Cerebellar cortex (tissue), 1 donor: ENCODE data around the gene WDR27.
"Not testable (repeated sequence)": the region's sequence is repeated elsewhere in the genome, so short reads cannot be mapped to it uniquely, and the experiment has no call there.

Source experiments
- DNase-seq: peaks from one replicate; pipeline ENCODE4 v3.0.0-alpha.2; 2015; ENCODE audit warnings: low spot score

The WDR27 gene

DNA sequence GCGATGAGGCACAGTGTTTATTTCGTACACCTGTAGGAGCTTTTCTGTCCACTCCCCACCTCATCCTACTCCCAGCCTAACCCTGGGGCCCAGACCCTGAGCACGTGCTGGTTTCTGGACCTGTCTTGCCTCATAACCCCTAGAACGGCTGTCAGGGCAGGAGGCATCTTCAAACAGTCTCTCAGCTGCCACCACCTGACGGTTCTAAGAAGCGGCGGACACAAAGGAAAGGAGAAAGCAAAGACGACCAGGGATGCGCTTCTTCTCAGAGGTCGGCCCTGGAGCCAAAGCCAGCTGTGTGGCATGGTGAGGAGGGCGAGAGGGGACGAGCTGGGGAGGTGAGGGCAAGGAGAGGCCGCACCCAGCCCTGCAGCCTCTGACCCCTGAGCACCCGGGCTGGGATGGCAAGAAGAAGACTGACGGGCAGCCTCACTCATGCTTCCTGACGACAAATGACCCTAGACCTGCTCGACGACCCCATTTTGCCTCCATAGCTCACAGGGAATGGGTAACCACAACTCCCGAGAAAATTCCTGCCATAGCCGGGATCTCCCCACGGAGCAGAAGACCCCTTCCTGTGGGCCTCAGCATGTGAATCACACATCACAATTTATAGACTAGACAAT, 62.1 kb downstream of the WDR27 start:
- no peak for DNase-seq

DNA sequence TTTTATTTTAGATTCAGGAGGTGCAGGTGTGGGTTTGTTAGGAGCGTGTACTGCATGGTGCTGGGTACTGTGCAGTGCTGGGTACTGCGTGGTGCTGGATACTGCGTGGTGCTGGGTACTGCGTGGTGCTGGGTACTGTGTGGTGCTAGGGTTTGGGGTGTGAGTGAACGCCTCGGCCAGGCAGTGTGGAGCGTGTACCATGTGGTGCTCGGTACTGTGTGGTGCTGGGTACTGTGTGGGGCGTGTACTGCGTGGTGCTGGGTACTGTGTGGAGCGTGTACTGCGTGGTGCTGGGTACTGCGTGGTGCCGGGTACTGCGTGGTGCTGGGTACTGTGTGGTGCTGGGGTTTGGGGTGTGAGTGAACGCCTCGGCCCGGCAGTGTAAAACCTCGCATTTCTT, 62.9 kb downstream of the WDR27 start:
- no peak for DNase-seq

DNA sequence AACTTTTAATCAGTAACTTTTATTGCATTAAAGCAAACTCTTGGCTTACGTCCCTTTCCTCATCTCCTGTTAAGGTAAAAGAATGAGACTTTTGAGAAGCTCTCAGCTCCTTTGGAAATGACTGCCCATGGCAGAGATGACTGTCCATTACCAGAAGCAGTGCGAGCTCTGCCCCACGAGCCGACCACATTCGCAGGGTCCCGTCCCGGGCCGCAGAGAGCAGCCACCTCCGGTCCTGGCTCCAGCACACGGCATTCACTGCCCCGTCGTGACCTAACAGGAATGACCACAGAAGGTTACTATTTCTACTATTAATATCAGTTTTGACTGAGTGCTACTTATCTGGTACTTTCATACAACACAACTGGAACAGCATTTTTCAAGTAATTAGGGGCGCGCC, 63.4 kb downstream of the WDR27 start:
- no peak for DNase-seq

DNA sequence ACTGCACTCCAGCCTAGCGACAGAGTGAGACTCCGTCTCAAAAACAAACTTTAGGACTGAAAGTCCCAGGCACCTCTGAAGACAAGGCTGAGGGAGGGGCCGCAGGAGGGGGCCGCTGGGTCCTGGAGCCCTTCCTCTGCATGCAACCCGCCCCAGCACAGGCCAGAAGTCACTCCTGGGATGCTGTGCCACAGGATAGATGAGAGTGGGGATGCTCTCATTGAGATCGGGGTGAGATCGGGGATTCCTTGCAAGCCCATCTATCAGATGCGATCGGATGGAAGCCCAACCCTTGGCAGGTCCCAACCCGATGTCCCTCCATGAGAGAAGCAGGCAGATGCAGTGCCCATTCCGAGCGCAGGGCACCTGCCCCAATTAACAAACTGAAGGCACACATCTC, 66.5 kb downstream of the WDR27 start:
- DNase-seq = no peak

DNA sequence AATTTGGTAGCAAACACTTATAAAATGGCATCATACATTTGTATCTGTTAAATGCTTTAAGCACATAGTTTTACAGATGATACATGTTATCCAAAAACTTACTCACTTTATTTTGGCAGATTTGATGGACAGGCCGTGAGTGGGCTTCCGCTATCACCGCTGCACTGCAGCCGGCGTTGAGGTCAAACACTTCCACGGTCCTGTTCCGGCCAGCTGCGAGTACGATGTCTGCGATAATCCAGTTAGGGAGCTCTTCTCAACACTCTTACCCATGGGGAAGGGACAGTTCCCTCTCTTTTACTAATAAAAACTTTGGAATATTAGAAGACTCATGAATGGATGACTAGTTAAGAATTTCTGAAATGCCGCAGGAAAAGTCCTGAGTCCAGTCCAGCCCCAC, 69.0 kb downstream of the WDR27 start:
- no peak for DNase-seq

DNA sequence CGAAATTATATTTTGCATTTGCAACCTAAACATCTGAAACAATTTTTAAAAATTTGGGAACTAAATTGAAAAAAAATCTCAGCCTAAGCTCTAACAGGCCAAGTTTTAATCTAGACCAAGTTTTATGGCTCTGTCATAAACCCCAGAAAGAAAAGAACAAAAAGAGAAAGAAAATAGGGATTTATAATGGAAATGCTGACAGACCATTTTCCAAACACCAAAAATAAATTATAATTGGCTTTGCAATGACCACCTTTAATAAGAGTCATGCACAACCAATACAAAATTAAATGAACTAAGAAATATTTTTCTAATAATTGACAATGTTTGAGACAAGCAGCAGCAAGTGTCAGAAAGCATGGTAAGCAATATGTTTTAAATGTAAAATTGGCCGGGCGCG, 72.6 kb downstream of the WDR27 start:
- no peak for DNase-seq

DNA sequence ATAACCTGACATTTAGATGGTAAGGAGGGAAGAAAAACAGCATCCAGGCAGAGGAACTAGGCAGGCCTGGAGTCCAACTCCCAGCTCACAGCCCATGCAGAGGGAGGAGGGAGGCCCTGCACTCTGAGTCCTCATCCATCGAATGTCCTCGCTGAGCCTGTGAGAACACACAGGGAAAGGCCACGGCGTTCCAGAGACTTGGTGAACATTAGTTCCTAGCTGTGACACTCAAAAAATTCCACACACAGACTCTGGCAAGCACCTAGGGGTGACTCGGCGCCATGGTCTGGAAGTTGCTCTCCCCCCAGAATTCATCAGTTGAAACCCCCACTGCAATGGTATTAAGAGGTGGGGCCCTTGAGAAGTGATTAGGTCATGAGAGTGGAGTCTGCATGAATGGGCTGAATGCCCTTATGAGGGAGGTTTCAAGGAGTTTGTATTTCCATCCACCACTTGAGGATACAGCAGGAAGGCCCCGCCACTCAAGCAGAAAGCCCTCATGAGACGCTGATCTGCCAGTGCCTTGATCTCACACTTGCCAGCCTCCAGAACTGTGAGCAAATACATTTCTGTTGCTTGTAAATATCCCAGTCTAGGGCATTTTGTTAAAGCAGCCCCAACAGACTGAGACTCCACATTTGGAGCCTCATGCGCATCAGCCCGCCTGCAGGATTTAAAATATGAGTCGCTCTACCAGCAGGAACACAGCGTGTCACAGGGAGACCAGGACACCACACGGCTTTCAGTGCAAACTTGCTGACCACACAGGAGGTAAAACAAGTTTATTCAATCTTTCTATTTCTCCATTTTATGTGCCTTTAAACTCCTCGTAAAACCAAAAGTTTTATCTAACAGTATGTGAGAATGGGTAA, 73.9 kb downstream of the WDR27 start:
- no peak for DNase-seq

DNA sequence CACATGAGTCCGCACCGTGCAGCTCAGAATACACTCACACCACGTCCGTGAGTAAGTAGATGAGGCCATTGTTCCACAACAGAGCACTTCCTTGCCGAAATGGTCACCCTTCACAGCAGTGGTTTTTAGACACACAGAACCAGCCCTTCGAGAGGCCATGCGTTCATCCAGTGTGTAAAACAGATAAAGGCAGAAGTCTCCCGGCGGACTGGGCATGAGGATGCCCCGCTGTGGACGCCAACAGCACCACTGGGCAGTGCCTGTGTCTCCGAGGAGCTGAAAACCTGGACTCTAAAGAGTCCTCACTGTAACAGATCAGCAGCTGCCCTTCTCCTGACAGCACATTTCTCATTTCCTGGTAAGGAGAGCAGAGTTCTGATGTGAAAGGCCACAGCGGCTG, 75.2 kb downstream of the WDR27 start:
- no peak for DNase-seq

DNA sequence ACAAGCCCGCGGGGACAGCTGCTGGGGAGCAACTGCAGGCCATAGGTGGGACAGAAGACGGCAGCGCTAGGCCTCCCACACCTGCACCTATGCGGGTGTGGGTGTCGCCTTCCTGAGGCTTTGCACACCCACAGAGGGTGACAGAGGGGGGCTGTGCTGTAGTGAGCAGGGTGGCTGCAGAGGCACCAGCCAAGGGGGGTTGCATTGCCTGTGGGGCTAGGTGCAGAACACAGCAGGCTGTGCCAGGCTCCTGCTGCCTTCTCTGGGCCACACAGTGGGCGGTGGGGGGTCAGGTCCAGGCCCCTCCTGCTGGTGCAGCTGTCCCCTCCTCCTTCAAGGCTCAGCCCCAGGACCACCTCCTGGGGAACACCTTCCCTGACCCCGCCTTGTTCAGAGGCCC, 75.7 kb downstream of the WDR27 start:
- DNase-seq = no peak

DNA sequence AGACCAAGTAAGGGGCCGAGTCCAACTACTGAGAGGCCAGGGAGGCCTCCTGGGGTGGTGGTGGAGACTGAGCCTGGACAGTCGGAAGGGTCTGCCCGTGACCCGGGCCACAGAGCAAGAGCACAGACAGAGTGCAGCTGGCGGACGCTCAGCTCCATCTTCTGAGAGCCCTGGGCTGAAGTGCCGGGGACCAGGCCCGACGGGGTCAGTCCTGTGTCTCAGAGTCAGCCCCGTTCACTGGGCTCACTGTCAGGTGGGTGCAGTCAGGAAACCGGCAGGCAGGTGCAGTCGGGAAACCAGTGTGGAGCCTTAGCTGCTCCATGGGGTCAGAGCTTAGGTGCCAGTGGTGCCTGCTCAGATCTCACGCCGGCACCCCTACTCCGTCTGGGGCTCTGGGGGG, 76.5 kb downstream of the WDR27 start:
- DNase-seq = no peak

DNA sequence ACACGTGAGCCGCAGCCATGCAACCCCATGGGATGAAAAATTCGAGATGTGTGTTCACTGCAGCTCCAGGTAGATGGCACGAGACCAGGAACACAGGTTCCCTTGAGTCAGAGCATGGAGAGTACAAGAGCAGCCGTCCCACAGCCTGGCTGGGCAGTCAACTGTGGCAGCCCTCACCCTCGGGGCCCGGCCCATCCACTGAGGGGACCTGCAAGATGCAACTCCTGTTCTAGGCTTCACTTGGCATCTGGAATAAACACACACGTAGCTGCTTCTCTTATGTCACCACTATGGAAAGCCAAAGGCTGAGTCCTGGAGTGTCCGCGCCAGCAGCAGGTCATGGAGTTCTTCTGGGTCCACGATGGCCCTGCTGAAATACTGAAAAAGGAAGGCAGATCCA, 77.0 kb downstream of the WDR27 start:
- DNase-seq = no peak

DNA sequence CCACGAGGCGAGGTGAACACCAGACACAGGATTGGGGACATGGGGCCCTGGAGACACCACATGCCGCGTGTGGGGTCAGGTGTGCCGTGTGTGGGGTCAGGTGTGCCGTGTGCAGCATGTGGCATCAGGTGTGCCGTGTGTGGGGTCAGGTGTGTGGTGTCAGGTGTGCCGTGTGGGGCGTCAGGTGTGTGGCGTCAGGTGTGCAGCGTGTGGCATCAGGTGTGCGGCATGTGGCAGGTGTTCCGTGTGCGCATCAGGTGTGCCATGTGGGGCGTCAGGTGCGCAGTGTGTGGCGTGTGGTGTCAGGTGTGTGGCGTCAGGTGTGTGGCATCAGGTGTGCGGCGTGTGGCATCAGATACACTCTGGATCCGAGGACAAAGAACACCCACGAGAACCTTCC, 77.9 kb downstream of the WDR27 start:
- no peak for DNase-seq

DNA sequence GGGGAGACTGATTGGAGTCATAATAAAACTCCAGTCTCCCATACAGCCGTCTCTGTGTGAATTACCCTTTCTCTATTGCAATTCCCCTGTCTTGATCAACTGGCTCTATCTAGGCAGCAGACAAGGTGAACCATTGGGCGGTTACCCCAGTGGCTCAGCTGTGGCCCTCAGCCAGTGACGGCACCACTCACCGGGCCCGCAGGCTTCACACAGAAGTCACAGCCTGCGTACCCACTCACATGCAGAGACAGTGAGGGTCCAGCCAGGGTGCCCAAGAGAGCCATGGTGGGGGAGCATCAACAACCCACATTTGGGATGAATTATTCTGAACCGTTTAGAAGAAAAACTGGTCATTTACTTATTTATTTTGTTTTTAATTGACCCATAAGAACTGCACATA, 78.5 kb downstream of the WDR27 start:
- DNase-seq = no peak

DNA sequence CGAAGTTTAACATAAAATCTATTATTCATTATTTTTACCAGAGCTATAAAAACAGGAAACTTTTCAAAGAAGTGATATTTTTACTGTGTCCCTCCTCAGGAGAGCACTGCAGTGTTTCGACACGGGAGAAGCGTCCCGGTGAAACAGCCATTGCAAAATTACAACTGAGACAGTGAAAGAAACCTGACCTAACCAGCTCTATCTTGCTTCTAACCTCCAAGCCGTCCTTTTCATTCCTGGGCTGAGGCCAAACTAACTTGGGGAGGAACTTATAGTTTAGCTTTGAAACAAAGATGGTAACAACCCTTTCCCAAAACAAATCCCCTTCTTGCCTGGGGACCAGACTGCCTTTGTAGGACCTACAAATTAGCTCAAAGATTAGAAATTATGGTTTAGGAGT, 79.2 kb downstream of the WDR27 start:
- DNase-seq = no peak

DNA sequence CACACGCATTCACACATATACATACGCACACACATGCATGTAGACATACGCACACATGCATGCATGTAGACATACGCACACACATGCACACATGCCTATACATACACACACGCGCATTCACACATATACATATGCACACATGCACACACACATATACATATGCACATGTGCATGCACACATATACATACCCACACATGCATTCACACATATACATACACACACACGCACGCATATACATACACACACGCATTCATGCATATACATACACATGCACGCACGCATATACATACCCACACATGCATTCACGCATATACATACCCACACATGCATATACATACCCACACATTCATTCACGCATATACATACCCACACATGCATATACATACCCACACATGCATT, 80.5 kb downstream of the WDR27 start:
- DNase-seq = no peak

DNA sequence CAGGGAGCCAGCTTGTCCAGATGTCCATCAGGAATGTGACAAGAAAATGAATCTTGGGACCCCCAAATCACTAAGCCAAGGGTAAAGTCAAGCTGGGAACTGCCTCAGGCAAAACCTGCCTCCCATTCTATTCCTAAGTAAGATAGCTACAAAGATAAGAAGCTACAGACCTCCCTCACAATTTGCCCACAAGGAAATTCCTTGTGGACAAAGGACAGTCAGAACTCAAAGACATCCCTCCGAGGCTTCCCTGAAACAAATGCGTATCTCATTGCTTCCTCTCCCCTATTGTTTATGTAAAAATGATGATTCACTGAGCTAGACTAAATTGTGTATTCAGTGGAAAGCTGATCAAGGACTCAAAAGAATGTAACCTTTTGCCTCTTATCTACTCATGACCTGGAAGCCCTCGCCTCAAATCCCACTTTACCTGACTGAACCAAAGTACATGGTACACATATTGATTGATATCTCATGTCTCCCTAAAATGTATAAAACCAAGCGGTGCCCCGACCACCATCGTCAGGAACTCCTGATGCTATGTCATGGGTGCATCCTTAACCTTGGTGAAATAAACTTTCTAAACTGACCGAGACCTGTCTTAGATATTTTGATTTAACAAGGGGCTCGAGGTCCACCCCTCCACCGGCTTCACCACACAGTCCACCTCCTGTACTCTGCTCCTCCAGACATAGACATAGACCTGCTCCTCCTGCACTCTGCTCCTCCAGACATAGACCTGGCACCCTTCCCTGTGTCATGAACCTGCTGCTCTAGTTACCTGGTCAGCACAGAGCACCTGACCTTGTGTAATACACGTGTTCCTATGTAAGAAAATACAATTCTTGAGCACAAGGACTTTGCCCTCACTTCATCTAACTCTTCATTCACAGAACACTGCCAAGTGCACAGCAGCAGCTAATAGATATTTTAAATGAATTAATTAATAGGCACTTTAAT, 81.4 kb downstream of the WDR27 start:
- no peak for DNase-seq

DNA sequence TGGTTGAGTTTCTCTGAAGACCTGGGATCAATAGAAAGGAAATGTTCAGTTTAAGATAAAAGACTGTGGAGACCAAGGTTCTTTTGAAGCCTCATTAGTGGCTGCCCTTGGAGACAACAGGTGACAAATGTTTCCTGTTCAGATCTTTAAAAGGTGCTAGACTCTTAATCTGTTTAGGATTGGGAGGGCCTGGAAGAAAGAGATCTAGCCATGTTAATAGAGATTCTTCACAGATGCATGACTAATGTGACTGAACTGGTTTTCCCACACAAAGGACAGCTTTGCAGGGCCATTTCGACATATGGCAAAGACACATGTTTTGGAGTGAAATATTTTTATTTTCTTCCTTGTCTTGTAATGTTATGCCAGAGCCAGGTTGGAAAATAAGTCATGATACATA, 82.2 kb downstream of the WDR27 start:
- no peak for DNase-seq

DNA sequence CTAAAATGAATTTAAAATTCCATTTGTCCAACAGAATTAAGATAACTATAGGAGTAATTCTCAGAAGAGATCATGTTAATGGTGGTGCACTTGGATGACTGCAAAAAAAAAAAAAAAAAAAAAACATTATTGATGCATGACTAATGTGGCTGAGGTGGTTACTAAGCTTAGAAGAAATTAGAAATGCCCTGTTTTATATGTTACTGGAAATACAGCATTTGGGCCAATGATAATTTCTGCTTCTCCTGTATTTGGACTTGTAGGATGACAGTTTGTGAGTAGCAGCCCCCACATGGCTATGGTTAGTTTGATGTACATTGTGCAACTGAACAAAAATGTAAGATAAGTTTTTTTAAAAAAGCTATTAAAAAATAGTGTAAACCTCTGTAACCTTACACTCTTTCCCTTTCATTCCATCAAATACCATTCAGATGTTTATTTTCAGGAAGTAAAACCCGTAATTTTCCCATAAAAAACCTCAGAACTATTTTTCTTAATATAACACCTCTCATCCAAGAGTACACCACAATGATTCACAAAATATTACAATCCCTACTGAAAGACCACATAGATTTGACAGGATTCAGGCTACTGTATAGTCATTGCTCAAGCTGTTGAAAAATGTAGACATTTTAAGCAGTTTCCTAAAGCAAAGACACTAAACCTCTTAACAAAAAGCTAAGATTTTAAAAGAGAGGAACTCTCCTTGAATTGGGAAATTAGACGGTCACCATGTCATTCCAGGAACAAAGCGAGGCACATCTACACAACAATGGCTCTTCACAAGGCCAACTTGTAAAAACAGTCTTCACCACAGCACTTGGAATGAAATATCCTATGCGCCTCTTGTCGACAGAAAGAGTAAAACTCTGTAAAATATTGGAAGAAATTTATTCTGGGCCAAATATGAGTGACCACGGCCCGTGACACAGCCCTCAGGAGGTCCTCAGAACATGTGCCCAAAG, 83.0 kb downstream of the WDR27 start:
- DNase-seq = no peak

DNA sequence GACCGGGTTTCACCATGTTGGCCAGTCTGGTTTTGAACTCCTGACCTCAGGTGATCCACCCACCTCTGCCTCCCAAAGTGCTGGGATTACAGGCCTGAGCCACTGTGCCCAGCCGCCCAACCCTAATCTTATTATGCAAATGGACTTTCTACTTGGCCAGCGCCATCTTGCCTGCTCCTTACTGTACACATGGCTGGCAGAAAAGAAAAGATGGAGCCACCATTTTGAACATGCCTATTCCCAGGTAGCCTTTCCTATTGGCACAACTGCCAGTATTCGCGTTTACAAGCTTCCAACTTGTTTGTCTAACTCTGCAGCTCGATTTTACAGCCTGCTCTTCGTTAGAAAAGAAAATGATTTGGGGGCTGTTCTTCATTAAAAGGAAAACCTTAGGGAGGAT, 84.3 kb downstream of the WDR27 start:
- DNase-seq = no peak

DNA sequence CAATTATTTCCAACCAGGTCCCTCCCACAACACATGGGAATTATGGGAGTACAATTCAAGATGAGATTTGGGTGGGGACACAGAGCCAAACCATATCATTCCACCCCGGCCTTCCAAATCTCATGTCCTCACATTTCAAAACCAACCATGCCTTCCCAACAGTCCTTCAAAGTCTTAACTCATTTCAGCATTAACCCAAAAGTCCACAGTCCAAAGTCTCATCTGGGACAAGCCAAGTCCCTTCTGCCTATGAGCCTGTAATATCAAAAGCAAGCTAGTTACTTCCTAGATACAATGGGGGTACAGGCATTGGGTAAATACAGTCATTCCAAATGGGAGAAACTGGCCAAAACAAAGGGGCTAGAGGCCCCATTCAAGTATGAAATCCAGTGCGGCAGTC, 93.2 kb downstream of the WDR27 start:
- not testable (repeated sequence) for DNase-seq

DNA sequence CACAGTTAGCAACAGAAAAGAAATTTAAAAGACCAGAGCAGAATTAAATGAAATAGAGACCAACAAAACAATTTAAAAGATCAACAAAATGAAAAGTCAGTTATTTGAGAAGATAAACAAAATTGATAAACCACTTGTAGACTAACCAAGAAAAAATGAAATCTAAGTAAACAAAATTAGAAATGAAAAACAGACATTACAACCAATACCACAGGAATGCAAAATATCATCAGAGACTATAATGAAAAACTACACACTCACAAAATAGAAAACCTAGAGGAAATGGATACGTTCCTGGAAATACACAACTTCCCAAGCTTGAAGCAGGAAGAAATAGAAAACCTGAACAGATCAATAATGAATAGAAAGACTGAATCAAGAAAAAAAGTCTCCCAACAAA, 97.8 kb downstream of the WDR27 start:
- no peak for DNase-seq

DNA sequence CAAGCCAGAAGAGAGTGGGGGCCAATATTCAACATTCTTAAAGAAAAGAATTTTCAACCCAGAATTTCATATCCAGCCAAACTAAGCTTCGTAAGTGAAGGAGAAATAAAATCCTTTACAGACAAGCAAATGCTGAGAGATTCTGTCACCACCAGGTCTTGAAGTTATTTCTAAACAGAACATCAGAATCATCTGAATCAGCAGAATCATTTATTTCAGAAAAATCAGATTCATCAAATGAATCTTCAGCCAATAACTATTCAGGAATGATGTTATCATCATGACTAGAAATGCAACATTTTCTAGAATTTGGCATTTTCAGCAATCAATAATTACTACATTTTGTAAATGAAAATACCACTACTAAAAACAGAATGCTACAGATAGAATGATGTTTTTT, 100.7 kb downstream of the WDR27 start:
- DNase-seq = not testable (repeated sequence)
